Measurements from ENCODE around the gene NLGN3.

DNA sequence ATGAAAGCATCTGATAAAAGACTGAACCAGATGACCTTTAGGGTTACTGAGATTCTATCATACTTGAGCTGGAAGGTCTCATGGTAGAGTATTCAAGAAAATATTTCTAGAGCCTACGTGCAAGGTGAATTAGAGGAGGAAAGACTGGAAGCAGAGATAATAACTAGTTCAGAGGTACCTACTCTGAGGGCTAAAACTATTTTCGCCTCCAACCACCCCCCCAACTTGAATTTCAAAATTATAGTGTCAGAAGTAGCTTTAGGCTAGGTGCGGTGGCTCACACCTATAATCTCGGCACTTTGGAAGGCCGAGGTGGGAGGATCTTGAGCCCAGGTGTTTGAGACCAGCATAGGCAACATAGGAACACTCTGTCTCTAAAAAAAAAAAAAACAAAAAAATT is 30.9 kb downstream of the NLGN3 start:
- TF ChIP-seq, protein P1, sequence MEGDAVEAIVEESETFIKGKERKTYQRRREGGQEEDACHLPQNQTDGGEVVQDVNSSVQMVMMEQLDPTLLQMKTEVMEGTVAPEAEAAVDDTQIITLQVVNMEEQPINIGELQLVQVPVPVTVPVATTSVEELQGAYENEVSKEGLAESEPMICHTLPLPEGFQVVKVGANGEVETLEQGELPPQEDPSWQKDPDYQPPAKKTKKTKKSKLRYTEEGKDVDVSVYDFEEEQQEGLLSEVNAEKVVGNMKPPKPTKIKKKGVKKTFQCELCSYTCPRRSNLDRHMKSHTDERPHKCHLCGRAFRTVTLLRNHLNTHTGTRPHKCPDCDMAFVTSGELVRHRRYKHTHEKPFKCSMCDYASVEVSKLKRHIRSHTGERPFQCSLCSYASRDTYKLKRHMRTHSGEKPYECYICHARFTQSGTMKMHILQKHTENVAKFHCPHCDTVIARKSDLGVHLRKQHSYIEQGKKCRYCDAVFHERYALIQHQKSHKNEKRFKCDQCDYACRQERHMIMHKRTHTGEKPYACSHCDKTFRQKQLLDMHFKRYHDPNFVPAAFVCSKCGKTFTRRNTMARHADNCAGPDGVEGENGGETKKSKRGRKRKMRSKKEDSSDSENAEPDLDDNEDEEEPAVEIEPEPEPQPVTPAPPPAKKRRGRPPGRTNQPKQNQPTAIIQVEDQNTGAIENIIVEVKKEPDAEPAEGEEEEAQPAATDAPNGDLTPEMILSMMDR (IDR thresholded peaks at IDR 0.05): no peak
- TF ChIP-seq POLR2A (IDR thresholded peaks at IDR 0.05): no peak

Data from lower leg skin (tissue), 3 donors.